ENCODE measurements around the gene ATXN7L1.
"Not testable (repeated sequence)": the region's sequence is repeated elsewhere in the genome, so short reads cannot be mapped to it uniquely, and the experiment has no call there.

ATXN7L1 gene

DNA sequence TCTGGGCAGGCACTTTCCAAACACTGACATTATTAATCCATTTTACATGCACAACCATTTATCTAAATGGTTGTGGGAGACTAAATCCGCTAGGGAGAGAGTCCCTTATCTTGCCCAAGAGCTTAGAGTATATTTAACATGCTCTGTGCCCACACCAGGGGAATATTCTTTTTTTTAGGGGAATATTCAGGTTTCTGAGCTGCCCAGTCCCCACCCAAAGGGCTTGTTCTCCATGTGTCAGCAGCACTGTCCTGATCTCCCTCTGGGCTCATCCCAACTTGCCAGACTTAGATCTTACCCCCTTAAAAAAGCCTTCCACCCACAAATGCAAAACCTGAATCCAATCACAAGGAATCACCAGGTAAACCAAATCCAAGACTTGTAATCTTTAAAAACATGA lies 132.1 kb downstream of the ATXN7L1 start:
- no peak for DNase-seq (ENCODE audit: low read depth)

DNA sequence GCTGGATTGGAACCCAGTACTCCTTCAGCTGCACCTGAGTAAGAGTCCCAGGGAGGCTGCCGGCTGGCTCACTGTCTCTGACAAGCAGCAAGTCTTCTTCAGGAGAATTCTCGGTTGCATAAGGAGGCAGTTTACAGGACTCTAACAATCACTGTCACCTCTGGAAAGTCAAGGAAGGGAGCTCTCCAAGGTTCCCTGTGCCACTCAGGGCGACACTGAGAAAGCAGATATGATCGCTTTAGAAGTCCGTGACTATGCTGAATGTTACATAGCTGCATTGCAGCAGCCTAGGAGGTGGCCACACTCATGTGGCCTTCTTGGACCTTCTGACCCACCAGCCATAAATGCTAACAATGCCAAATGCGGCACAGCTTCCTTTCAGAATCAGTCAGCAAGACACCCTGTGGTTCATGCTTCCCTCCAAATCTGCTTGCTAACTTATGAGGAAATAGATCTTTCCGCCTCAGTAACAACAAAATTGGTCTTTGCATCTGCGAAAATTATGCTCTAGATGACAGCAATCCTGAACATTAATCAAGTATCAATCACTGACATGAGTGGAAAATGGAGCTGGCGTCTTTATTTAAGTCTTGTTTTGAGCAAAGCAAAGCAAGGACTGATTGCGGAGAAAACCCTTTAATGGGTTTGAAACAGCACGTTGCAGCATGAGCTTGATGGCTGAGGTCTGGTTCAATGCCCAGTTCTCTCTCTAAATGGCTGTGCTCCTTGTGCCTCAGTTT lies 132.9 kb downstream of the ATXN7L1 start:
- no peak for DNase-seq (ENCODE audit: low read depth)

- DNase-seq (ENCODE audit: low read depth) = no peak
Measured at GRCh38 chr7:105742787-105743186, 133.6 kb downstream of the ATXN7L1 start.

- DNase-seq (ENCODE audit: low read depth) = no peak
Measured at GRCh38 chr7:105741982-105742381, 134.4 kb downstream of the ATXN7L1 start.

GRCh38 chr7:105738133-105738532 lies 138.3 kb downstream of the ATXN7L1 start:
- no peak for DNase-seq (ENCODE audit: low read depth)

GRCh38 chr7:105734233-105734632 lies 142.2 kb downstream of the ATXN7L1 start:
- no peak for DNase-seq (ENCODE audit: low read depth)

GRCh38 chr7:105731042-105731441 lies 145.4 kb downstream of the ATXN7L1 start:
- no peak for DNase-seq (ENCODE audit: low read depth)

DNA sequence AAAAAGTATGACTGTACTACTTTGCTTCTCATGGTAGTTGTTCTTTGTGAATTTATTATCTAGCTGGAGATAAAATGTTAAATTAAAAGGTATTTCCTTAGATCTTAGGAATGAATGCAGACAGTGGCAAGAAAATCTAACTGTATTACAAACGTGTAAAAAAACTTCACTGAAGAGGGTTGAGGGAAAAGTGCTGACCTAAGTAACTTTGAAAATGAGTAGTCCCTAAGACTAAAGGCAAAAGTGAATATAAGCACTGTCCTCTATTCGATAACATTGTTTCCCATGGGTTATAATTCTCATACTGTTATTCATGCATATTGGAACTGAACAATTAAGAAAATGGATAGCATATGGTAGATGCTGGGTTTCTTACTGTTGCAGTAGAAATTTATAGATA lies 148.4 kb downstream of the ATXN7L1 start:
- no peak for DNase-seq (ENCODE audit: low read depth)

DNA sequence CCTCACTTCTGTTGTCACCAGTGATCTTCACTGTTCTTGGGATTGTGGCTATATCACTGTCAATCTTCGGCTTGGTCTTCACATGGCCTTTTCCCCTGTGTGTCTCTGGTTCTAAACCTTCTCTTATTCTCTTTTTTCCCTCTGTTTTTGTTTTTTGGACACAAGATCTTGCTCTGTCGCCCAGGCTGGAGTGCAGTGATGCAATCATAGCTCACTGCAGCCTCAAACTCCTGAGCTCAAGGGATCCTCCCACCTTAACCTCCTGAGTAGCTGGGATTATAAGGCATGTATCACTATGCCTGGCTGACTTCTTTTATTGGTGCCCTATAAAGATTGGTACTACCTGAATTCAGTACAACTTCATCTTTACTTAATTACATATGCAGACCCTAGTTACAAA lies 151.7 kb downstream of the ATXN7L1 start:
- DNase-seq (ENCODE audit: low read depth) = no peak

DNA sequence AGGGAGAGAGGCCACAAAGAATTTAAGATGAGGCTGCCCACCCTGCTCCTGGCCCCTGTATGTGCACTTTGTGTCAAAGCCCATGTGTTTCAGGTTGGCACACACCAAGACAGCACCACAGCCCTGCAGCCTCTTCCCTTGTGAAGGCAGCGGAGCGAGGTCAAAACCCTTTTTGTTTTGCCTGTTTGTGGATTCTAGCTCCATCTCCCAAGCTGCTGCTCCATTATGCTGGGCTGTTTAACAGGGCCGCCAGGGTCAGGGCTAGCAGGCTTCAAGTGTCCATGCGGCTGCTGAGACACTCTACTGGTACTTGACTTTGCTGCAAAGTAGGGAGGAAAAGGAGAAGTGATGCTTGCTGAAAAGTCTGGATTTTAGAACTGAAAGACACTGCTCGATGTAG lies 152.8 kb downstream of the ATXN7L1 start:
- no peak for DNase-seq (ENCODE audit: low read depth)

DNA sequence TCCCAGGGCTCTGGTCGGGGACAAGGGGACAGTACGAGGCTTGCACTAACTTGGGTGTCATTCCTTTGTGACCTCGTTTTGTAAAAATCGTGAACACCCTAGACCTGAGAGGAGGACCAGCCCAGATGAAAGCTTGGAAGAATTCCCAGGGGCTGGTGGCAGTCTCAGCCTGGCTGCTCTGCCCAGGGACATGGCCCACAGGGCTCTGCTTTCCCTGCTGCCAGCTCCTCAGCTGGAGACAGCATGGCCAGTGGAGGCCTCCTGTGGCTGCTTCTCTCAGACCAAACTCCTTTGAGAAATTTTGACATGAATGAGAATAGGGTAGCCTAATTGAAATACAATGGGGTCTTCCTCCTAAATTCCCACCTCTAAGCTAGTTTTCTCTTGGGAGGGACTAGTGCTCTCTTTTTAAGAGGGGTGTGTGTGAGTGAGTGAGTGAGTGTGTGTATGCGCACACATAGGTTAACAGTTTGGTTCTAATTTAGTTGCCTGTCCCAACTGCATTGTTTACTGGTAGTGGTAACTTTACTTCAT lies 154.8 kb downstream of the ATXN7L1 start:
- DNase-seq (ENCODE audit: low read depth) = no peak

DNA sequence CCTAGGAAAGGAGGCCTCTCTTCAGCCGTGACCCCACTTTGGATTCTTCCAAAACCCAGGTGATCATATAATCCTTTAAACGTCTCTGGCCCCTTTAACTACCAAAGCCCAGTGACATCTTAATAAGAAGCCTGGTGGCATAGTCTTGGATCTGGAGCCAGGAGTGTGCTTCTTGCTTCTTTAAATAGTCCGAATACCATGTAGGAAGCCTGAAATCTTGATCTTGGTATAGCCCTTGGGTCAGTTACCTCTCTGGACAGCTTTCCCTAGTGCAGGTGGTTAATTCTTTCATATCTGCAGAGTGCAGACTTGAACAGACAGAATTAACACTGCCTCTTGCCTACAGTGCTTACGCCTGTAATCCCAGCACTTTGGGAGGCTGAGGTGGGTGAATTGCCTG lies 156.5 kb downstream of the ATXN7L1 start:
- no peak for DNase-seq (ENCODE audit: low read depth)

DNA sequence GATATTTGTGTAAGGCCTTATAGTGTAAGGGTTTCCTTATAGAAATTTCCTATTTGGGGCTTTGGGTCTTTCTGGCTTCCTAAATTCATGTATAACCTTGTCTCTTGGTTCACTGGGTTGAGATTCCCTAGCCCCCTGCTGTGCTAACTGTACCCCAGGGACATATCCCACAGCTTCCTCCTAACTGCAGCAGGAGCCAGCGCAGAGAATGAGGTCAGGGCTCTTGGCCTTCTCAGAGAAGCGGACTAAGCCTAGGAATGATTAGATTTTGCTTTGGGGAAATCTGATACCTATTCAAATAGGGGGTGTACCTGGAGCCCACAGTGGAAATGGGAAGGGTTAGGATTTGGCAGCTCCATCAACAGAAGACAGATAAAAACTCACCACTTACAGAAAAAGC lies 157.0 kb downstream of the ATXN7L1 start:
- no peak for DNase-seq (ENCODE audit: low read depth)

DNA sequence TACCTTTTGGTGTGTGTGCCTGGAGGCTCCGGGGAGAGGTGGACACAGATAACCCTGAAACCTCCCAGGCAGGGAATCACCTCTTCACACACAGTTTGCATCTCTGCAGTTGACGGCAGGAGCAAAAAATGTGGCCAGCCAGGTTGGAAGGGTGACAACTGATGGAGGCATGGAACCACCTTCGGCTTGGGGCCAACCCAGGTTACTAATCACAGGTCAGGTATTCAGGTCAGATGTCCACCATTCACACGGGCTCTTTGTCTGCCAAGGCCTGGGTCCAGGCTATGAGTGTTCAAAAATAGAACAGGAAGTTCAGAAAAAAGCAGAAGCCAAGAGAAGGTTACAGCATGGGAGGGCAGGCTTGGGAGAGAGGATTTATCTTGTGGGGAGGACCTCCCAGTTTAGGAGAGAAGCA lies 157.9 kb downstream of the ATXN7L1 start:
- no peak for DNase-seq (ENCODE audit: low read depth)

- no peak for DNase-seq (ENCODE audit: low read depth)
Measured at GRCh38 chr7:105715528-105715927, 160.9 kb downstream of the ATXN7L1 start.

DNA sequence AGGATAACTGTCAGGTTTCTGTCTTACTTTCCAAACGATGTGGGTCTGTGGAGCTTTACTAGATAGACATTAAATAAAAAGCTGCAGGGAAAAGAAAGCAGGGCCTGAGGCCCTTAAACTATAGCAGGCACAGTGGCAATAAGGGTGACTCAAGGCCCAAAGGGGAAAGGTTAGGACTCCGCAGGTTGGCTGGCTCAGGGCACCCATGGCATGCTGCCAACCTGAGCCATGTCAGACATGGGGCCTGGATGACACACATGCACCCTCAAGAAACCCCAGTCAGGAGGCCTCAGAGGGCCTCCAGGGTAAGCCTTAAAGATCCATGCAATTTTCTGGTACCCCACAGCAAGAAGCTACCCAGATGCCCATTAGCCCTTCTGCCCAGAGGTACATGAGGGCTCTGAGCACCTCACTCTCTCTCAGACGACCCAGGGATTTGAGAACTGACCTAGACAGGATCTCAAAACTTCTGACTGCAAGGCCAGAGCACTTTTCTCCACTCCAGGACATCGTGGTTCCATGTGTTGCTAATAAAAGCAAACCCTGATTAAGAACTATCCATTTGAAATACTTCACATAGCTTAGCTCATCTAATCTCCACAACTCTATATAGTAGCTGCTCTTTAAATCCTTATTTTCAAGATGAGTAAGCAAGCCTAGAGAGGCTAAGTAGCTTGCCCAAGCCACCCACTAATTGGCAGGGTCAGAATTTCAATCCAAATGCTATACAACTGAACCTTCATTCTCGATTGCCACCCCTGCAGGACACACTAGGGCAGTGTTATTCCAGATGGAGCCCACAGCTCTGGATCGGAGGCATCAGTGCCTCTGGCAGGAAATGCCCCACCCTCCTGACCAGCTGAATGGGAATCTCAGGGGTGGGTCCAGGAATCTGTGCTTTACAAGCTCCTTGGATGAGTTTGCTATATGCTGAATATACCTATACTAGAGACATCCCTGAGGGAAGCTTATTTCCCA lies 162.6 kb downstream of the ATXN7L1 start:
- no peak for DNase-seq (ENCODE audit: low read depth)

- no peak for DNase-seq (ENCODE audit: low read depth)
Measured at GRCh38 chr7:105712877-105713276, 163.5 kb downstream of the ATXN7L1 start.

DNA sequence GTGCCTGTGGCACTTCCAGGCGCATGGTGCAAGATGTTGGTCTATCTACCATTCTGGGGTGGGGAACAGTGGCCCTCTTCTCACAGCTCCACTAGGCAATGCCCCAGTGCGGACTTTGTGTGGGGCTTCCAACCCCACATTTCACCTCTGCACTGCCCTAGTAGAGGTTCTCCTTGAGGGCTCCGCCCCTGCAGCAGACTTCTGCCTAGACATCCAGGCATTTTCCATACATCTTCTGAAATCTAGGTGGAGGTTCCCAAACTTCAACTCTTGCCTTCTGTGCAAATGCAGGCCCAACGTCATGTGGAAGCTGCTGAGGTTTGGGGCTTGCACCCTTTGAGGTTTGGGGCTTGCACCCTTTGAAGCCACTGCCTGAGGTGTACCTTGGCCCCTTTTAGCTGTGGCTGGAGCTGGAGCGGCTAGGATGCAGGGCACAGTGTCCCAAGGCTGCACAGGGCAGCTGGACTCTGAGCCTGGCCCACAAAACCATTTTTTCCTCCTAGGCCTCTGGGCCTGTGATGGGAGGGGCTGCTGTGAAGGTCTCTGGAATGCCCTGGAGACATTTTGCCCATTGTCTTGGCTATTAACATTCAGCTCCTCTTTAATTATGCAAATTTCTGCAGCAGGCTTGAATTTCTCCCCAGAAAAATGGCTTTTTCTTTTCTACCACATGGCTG lies 164.5 kb downstream of the ATXN7L1 start:
- DNase-seq (ENCODE audit: low read depth) = no peak

GRCh38 chr7:105710720-105711119 lies 165.7 kb downstream of the ATXN7L1 start:
- not testable (repeated sequence) for DNase-seq (ENCODE audit: low read depth)

GRCh38 chr7:105708763-105709080 lies 167.7 kb downstream of the ATXN7L1 start:
- DNase-seq (ENCODE audit: low read depth) = no peak

DNA sequence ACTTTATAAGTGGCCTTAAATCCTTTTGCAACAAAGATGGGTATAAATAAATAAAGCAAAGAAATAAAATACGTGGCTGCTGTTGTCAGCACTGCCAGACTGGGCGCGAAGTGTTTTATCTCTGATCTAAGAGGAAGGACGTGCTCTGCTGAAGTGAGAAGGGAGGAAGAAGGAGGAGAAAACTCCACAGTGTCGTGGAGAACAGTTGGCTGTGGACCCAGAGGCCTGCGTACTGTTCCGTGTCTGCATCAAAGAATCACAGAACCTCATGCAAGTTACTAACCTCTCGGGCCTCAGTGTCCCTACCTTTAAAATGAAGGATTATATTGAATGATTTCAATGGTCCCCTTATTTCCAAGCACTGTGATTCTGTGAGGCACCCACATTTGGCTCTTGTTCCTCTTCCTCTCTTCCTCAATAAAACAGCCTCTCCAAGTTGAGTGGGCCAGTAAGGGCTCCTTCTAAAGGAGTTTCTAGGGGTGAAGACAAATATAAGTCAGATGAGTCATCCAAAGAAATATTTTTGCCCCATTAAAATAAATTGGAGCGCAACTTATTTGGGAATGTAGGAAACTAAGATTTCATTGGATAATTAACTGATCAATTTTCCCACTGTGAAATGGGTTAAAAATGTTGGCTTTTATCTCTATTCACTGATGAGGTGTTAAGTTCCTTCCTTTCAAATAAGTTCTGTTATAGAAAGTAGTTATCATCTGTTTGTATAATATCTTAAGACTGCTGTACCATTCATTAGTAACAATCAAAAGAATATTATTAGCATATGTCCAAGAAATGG lies 168.2 kb downstream of the ATXN7L1 start:
- DNase-seq (ENCODE audit: low read depth) = no peak

DNA sequence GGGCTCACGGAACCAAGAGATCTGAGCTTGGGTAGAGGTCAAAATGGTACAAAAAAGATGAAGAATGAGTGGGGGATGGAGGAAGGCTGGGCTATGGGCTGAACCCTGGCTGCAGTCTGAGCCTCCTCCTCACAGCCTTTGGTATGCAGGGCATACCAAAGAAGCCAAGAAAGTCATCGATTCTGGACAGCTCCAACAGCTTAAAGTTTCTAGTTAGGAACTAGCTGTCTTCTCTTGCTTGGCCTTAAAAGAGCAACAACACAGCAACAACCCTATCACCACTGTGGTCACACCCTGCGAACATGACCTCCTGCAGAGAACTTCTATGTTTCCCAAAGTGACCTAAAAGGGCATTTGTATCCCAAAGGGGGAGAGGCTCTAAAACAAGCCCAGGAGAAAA lies 169.0 kb downstream of the ATXN7L1 start:
- DNase-seq (ENCODE audit: low read depth) = no peak
